ENCODE measurements around the gene KRT82.

- no peak for TF ChIP-seq POLR2A (IDR thresholded peaks at IDR 0.05; ENCODE audit: low read length)
- TF ChIP-seq RCOR1 (IDR thresholded peaks at IDR 0.05; ENCODE audit: low read depth, low read length): no peak
Measured at GRCh38 chr12:52416795-52417194, 10.7 kb upstream of the KRT82 start.
